RPMI7951 (cell line): ENCODE data around the gene DYSF. TPM values are rescaled to one million over a fixed set of nuclear protein-coding genes. Genes with fewer than 3 reads are reported as not detected.

Experiments
- DNase-seq: peaks from one replicate; pipeline ENCODE4 v3.0.0-alpha.2; 2012; ENCODE audit warnings: low read depth
- total RNA-seq: library from RNA; depleted of rRNA; stranded (reverse); fragments of >200 nt; shearing (Covaris generic); gene quantifications from 2 replicates; pipeline ENCODE4 v1.2.3, GENCODE V29; 2014

The DYSF gene
- total RNA-seq, 1 experiment from 2014 or later: 1.2 TPM

DNA sequence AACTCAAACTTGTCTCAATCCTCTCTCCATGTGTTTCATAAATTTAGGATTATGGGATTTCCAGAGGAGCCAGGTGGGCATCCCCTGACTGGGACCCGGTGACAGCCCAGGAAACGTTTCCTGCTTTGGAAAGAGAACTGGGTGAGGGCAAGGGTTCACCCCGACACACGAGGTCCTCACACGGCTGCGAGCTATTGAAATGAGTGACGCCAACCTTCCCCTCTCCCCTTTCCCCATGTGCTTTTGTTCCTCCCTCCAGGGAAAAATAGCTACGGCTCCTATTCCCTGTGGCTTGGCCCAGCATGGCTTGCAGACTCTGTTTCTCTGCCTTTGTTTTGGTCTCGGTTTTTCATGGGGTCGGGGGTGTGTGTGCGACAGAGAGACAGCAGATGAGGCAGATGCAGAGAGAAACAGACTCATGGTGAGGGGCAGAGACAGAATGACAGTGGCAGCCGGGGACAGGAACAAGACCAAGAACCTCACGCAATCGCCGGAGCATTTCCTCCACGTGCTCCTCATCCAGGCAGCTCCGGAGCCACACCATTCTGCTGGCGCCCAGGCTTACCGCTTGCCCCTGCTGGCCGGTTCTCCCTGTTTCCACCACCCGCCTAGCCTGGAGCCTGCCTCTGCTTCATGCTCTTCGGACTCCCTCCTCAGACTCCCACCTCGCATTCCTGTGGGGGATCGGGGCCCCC lies 238.5 kb downstream of the DYSF start:
- no peak for DNase-seq

DNA sequence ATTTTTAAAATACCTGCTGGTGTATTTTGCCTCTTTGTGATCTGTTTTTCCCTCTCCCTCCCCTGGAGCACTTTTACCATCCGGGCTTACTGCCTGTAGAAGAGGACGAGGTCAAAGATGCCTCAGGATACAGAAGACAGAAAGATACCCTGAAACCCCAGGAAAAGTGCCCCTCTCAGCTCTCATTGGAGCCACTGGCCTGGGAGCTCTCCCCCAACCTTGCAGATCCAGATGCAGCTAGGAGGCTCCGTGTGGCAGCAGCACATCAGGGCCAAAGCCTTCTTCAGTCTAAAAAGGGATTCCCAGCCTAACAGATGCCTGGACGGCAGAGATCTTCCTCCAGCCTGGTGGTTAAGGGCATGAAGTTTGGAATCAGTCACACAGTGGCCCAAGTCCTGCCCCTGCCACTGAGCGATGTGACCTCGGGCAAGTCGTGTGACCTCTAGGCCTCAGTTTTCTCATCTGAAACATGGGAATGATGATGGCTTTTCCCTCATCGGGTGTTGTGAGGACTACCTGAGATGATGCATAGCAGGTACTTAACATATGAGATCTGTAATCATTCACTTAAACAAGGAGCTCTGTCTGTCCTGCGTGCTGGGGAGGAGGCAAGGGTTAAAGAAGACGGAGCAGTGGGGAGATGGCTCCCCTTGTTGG lies 239.4 kb downstream of the DYSF start:
- DNase-seq: no peak

DNA sequence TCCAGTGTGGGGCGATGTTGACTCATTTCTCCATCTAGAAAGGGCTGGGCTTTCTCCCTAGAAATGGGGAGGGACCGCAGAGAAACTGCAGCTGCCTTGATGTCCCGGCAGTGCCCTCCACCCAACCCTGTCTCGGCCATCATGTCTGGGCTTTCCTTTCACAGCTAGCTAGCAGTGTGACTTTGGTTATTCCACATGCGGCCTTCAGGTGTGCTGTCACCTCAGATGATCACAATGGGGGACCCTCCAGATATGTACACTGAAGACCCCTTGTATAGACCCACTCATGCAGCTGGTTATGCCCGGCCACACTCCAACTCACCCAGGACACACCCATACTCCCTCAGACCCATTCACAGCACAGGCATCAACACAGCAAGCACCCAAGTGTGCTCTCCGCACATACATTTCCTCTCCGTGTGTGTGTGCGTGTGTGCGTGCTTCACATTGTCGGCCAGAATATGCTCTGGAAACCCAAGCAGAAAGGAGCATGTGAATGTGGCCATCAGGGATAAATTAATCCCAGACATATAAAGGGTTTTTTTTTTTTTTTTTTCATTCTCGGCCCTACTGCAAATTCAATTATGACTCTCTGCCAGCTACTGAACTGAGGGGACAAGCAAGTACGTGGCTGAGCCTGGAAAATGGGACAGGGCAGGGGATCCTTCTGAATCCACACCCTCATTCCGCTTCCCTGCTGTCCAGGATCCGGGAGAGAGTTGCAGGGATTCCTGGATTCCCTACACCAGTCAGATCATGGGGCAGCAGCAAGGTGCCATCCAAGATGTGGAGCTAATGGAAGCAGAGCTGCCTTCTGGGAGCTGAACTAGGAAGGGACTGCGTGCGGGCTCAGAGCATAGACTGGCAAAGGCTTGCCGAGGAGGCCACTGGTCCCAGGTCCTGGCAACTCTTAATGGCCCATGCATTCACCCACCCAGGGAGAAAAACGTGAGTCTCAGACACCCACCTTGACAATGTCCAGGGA lies 240.2 kb downstream of the DYSF start:
- no peak for DNase-seq

DNA sequence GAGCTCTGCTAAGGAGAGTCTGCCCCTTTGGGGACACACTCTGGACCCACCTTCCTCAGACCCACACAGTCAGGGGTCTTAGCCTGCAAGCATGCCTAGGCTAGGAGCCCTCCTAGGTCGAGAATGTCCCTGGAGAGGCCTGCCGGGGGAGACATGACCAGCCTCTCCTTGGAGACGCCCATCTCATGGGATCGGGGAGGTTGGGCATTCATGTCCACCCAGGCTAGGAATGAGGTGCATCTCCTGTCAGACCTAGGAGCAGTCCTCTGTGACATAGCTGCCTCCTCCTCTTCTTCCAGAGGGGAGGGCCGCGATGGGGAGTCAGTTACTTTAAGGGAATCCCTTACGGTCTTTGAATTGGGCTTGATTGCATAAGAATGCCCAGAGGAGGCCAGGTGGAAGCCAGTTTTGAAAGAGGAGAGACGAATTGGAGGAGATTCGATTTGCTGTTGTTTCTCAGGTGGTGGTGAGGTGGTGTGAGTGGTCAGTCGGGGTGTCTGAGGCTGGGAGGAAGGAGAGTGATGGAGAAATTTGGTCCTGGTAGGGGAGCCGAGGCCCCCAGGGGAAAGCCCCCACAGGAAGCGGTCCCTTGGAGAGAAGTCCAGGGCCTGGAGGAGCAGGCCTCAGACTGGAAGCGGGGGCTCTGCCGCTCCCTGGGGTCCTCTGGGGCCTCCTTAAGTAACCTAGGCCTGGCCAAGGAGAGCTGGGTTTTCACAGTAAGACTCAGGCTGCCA lies 241.3 kb downstream of the DYSF start:
- DNase-seq: no peak

DNA sequence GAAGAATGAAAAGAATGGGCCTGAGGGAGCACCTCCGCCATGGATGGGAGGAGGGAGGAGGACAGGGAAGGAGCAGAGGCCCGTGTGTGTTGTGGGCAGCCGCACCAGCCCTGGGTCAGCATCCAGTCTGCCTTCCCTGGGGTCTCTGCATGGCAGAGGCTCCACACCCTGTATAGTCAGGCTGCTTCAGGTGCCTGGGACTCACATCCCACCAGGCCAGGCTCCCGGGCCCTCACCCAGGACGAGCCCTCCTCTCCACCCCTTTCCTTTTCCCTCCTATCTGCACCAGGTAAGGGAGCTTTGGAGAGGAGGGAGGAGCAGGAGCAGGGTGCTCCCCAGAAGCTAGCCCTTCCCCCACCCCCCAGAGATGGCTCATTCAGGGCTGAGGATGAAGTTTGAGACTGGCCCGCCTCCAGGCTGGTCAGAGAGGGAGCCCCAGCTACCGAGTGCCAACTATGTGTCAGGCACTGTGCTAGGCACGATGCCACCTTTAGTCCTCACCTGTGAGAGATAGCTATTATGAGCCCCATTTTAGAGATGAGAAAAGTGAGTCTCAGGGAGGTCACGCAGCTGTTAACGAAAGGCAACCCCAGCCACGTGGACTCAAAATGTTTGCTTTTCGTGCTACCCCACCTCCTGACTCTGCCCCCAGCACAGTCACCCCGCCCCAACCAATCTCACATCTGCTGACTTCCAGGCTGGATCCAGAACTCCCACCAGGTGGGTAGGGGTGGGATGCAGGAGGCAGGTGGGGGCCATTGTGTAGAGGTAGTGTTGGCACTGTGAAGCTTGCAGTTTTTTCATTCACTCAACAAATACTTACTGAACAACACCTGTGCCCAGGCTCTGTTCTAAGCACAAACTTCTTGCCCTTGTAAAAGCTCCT lies 242.1 kb downstream of the DYSF start:
- DNase-seq: no peak

DNA sequence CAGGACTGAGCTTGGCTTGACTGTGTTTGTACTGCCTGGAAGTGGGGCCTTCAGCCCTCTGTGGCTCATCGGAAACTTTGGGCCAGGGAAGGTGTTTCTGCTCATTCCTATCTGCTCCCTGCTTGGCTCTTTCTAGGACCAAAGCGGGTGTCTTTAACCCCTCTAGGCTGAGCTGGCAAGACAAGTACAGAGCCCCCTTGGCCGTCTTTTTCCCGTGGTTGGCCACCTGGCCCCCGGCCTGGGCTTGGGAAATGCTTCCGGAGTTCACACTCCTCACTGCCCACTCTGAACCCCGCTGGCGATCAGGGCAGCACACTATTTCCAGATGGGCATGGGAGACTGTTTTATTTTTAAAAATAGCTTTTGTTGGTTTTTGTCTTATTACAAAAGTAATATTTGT lies 243.0 kb downstream of the DYSF start:
- peak; percentile 61 for DNase-seq

DNA sequence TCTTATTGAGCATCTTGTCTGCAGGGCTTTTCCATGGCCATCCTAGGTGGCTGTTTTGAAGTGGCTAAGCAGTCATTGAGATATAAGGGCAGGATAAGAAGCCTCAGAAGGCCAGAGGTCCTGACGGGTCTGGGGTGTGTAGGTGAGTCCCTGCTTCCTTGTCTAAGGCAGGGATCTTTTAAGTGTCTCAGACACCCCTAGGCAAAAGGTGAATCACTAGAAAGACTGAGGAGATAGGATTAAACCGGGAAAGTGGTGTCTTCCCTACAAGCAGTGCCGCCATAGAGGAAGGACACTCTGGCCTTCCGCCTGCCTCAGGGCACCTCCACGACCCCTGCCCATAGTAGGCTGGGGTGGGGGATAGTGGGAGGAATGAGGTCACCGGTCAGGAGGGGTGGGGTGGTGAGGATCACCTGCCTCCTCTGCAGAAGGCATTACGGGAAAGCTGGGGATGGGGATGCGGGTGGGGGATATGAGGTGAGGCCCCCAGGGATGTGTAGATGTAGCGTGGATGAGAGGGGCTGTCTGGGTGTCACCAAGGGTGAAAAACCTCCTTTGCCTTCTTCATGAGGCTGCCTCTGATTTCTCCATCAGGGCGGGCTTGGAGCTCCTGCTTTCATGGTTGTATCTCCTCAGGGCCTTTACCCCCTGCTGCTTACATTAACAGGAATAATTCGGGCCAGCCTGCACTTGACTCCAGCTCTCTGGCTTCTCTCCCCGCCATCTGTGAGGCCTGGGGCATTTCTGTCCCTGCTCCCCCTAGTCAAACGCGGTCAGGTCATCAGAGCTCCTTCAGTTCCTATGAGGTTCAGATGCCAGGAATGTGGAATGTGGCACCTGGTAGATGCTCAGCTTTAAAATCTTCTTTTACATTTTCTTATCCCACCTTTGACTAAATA lies 244.0 kb downstream of the DYSF start:
- DNase-seq: peak; percentile 71

DNA sequence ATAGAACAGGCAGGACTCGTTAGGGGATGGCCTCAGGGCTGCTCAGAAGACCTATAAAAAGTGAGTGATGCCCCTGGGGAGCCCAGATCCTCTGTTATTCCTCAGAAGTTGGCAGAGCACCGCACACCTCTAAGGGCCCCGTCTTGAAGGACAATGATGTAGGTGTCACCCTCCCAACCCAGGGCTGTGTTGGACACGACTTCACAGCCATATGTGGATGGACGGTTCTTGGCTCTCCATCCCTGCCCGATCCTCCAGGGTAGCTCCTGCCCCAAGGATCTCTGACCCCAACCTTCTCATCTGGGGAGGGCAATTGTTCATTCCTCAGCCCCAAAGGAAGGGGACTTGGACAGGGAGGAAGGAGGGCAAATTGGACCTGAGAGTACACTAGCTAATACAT lies 246.1 kb downstream of the DYSF start:
- no peak for DNase-seq

DNA sequence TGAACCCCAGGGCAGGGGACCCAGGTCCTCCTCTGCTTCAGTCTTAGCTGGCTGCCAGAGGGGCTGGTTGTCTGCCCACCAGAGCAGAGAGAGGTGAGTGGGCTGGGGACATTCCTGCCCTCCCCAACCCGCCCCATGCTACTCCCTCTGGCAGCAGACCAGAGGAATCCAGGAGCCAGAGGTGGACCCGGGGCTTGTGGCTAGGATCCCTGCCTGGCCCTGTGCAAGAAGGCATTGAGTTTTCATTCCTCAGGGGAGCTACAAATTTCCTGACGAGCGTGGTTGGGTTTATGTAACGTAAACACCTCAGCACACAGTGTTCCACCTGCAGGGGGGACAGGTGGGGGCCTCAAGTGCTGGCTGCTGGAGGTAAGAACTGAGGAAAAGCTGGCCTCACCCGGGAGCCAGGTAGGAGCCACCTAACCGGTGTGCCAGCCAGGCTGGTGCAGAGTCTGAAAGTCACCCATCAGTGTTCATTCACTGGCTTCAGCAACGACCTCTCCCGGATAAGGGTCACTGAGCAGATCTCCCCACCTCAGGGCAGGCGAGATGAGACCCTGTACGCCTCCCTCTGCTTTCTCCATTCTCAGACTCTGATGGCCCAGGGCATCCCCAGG lies 246.8 kb downstream of the DYSF start:
- no peak for DNase-seq

DNA sequence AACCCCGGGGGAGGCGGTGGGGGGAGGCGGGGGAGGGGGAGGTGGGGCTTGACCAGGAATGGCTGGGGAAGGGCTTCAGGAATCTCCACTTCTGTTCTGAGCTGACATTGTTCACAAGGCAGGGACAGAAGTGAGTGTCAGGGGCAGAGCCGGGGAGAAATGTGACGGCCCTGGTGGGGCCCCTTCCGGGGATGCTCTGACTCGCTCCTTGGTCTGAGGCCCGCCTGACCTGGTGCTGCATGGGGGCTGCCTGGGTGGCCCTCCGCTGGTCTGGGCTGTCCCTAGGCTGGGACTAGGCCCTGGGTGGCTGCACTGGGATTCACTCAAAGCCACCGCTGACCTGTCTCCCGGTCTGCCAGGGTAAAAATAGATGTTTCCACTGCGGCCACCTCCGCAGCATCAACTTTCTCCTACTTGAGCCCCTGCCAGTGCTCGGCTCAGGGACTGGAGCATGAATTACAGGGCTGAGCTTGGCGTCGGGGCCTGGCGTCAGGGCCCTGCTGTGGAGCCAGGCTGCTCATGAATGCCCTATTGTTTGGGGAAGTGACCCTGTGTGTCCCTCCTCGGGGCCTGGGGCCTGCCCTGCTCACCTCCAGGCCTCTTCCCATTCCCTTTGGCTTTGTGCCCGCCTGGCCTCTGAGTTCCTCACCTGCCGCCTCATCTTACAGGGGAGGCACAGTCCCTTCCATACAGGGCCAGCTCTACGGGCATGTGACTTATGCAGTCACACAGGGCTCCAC lies 247.5 kb downstream of the DYSF start:
- peak; percentile 57 for DNase-seq

DNA sequence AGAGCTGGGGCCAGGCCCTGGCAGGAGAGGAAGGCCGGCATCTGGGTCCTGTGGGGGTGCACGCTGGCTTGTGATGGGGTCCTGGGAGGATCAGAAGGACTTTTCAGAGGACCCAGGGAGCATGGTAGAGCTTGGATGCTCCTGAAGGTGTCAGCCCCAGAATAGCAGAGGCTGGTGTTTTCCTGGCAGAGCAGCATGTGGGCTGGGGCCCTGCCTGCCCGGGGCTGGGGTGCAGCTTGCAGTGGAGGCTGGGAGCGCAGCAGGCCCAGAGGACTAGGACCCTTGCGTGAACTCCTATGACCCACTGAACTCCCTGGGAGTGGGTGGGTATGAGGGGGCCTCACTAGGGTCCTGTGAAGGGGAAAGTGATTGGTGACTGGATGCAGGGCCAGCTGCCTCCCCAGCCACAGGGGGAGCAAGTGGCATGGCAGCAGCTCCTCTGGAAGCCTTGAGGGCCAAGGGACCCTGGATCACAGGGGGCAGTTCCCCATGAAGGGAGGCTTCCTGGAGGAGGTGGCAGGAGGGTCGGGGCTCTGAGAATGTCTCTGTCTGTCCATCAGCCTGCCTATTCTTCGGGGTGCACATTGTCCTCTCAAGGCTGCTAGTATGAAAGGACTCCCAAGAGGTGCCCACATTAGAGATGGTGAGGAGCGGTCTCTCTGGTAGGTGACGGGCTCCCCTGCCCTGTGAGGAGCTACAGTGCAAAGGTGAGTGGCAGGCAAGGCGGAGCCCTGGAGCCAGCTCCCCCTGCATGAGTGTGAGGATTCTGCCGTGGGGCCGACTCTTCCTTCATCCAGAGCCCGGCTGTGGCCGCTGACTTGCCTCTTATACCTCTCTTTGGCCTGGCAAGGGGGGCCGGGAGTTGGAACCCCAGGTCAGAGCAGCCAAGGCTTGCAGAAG lies 249.0 kb downstream of the DYSF start:
- DNase-seq: no peak

DNA sequence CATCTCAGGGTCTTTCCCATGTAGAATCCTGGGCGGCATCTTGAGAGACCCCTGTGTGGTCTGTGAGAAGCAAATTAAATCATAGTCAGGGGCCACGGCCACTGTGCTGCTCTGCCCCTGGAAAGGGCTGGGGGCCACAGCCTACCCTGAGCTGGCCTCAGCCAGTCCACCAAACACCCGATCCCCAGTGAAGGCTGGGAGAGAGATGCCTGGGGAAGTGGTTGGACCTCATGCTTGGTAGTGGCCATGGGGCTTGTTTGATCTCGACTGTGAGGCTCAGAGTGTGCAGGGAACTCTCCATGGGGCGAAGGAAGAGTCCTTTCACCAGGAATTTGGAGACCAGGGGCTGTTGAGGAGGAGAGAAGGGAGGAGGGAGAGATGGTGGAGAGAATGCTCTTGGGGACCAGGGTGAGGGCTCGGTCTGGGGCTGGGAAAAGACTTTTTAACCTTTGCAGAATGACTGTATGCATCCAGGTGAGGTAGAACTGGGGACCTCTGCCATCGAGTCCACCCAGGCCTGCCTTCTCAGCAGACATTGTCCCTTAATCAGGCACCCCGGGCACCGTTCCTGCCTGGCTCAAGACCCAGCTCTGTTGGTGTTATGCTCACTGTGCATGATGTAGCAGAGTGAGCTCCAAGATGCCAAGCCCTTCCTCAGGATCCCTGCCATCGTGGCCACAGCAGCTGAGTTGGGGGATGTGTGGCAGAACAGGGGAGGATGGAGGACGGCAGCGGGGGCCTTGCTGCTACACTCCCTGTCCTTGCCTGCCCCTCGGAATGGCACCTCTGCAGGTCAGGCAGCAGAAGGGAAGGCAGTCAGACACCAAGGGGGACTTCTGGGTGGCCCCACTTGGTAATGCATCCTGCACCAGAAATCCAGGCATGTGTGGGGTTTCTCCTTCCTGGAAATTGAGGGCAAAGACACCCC lies 249.9 kb downstream of the DYSF start:
- no peak for DNase-seq

DNA sequence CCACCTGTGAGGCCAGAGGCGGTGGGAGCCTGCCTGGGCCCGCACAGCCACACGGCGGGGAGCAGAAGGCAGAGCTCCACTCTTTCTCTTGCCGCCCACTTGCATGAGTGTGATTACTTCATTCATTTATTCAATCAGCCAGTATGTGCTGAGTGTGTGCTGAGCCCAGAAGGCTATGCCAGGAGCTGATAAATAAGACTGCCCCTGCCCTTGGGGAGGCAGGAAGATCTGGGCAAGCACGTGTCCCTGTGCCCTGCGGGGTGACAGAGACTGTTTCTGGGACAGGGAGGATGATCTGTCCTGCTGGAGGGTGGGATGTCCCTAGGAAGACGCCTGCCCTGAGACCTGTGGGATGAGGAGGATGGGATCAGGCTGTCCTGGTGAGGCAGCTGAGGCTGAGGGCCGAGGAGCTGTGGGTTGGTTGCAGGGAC lies 250.8 kb downstream of the DYSF start:
- DNase-seq: no peak

DNA sequence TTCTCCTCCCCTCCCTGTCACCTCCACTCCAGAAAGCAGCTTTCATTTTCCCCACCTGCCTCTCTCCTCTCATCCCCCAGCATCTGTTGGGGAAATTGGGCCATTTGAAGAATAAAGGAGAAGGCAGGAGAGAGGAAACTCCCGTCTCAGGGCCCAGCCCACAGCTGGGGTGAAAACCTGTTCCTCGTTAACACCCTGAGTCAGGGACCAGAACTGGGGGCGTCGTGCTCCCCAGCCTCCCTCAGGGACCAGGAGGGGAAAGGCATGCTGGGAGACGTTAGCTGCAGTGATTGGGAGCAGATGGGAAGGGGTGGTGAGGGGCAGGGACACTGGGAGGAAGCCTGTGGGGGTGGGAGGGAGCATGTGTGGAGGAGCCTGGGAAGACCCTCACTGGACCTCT lies 251.3 kb downstream of the DYSF start:
- no peak for DNase-seq

DNA sequence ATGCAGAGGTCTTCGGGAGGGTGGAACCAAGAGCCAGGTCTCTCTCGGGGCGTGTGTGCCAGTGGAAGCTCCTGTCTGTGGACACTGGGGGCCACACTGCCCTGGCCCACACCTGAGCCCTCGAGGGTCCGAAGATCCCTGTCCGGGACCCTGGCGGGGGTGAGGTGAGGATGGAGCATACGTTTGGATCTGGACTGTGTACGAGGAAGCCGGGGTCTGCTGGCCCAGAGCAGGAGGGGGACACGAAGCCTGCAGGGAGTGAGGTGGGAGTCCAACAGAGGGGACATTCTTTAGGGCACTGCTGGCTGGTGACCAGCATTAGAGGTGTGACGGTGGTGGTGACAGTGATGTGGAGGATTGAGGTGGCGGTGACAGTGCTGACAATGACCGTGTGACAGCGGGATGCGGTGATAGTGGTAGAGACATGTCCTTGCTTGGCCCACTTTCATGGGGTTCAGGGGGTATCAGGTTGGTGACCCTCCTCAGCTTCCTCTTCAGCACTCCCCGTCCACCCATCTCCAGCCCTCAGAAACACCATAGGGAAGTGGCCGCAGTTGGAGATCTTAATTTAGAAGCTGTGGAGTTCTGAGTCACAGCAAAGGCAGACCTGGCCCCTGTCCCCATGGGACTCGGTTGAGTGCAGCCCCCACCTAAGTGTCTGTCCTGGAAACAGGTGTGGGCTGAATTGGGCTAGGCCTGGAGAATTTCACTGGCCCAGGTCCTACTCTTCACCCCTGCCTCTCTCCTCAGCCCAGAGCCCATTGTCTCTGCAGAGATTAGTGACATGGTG lies 252.0 kb downstream of the DYSF start:
- no peak for DNase-seq
